Effector CD4-positive, alpha-beta T cell (primary cell): Measurements from ENCODE around the gene PML.

Experiments used
- DNase-seq: peaks from one replicate; pipeline ENCODE4 v3.0.0-alpha.2; 2020

The PML gene

DNA sequence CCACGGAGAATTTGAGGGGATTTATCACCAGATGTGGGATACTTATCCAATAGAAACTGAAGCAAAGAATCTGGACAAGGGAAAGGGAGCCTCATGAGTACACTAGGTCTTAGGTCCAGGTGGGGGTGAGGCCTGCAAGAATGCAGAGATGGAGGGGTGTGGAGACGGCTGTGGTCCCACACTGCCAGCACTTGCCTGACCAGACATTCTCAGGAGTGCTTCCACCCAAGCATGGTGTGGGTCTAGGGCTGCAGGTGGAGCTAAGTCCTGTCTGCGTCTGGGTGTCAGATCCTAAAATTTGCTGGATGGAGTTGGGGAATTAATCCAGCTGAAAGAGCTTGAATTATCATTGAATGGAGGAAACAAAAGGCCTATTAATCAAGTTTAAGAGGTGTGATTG lies 14.4 kb downstream of the PML start:
- no peak for DNase-seq

DNA sequence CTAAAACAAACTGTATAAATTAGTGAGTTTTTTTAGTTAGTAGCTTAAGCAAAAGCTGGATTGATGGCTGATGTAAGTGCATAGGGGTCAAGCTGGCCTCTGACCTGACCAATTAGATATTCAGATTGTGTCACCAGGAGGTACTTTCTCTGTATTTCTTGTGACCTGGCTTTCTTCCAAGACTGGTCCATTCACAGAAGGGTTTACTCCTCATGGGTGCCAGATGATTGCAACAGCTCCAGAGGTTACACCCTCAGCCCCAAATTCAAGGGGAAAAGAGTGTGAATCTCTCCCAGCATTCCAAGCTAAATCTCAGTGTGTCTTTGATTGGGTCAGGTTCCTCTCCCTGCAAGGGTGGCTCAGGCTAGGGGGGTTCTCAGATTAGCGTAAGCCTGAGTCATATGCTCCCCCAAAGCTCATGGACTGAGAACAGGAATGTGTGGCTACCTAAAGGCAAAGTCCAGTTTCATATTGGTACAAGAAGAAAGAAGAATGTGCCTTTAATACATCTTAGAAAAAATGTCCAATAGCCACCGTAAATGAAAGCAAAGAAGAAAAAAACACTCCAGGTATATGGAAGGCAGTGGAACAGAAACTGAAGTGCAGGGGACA lies 16.5 kb downstream of the PML start:
- no peak for DNase-seq

DNA sequence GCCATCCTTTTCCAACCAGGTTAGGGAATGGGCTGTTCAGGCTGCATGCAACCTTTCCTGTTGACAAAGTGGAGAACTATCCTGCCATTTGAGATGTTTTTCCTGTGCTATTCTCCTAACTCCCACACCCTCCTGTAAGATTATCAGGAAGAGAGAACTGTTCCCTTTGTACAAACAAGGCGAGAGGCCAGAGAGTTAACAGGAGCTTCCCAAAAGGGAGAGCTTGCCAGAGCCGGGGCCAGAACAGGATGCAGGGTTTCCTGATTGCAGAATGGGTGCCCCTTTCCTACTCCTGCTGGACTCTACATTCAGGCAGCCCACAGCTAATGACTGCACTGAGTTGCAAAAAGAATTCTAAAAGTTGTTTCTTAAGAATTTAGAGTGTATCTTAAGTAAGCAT lies 17.1 kb downstream of the PML start:
- DNase-seq: no peak

DNA sequence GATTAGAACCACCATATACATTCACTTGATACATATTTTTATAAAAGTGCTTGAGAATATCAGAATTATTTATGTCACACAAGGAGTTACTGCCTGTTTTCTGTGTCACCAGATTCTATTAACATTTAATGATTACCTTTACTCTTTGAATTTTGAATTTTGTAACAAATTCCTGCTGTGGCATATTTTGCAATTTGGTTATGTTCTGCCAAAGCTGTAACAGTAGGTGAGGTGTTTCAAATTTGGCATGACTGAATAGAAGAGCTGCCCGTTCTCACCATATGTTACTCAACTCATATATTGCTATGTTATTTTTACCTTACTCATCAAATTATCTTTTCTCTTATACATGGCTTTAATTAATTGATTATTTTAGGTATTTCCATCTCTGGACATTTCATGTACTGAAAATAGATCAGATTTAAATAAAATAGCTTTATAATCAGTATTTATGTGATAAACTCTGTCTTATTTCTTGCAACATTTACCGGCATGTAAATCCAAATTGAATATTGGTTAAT lies 18.9 kb downstream of the PML start:
- DNase-seq: no peak

DNA sequence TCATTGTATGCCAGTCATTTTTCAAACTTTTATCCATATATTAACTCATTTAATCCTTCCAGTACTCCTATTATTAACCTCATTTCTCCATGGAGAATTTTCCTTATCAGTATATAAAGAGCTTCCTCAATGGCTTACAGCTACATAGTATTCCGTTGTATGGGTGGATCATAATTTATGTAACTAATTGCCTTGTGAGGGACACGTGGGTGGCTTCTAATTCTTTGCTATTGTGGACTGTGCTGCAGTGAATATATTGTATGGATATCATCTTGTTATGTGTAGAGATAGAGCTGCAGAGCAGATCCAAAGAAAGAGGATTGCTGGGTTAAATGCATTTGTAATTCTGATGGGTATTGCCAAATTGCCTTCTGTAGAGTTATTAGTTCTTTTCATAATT lies 25.2 kb downstream of the PML start:
- DNase-seq: no peak

DNA sequence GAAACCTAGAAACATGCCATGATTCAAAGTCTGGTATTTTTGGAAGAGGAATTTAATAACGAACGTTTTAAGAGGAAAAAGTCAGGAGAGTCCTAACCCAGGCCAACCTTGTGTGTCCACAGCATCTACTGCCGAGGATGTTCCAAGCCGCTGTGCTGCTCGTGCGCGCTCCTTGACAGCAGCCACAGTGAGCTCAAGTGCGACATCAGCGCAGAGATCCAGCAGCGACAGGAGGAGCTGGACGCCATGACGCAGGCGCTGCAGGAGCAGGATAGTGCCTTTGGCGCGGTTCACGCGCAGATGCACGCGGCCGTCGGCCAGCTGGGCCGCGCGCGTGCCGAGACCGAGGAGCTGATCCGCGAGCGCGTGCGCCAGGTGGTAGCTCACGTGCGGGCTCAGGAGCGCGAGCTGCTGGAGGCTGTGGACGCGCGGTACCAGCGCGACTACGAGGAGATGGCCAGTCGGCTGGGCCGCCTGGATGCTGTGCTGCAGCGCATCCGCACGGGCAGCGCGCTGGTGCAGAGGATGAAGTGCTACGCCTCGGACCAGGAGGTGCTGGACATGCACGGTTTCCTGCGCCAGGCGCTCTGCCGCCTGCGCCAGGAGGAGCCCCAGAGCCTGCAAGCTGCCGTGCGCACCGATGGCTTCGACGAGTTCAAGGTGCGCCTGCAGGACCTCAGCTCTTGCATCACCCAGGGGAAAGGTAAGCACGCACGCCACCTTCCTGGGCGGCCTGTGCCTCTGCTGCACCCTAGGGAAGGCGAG lies 28.4 kb downstream of the PML start:
- DNase-seq: no peak

DNA sequence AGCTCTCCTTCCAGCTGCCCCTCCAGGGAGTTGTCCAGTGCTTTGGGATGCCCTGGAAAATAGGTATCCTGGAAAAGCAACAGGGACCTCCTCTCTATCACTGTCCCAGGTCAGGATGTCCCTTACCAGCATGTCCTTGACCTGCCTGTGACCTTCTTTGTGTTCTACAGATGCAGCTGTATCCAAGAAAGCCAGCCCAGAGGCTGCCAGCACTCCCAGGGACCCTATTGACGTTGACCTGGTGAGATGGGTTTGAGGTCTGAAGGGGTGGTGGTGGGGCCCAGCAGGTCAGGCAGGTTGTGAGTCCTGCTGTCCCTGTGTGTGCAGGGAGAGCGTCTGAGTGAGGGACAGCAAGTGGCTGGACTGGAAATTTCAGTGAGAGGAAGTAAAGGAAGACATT lies 30.2 kb downstream of the PML start:
- DNase-seq: no peak

DNA sequence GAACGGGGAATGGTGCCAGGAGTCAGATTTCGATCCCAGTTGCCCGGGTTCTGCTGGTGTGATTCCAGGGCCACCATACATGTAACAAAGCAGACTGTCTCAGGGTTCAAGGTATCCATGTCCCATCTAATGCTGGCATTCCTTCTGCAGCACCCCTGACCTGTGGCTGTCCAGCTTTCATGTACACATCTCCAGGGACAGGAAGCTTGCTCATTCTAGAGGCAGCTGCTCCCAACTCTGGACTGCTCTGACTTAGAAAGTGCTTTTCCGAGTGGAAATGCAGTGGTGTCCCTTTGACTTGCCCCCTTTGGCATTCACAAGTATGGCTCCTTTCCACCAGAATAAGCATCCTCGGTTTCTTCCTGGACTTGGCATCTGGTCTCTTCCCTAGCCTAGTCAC lies 30.9 kb downstream of the PML start:
- DNase-seq: no peak

DNA sequence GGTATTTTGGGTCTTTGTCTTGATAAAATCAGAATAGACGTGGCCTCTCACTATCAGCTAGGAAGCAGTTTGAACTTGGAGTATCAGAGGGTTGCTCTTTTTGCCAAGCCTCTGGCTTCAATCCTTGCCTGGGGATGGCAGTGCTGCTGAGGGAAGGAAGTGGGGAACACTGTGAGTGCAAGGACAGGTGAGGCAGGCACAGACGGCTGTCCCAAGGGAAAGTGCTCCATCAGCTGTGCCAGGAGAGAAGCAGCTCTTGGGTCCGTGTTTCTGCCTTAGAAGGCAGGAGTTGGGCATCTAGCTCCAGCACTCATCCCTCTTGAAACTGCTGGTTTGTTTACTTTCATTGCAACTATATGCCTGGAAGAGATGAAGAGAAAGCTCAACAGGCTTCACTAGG lies 33.2 kb downstream of the PML start:
- no peak for DNase-seq

DNA sequence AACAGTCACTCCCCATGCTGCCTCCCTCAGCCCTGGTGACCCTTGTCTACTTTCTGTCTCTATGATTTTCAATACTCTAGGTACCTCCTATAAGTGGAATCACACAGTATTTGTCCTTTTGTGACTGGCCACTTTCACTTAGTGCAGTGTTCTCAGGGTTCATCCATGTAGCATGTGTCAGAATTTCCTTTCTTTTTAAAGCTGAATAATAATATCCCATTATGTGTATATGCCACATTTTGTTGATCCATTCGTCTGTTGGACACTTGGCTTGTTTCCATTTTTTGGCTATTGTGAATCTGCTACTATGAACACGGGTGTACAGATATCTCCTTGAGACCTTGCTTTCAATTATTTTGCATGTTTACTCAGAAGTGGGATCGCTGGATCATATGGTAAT lies 34.1 kb downstream of the PML start:
- no peak for DNase-seq

DNA sequence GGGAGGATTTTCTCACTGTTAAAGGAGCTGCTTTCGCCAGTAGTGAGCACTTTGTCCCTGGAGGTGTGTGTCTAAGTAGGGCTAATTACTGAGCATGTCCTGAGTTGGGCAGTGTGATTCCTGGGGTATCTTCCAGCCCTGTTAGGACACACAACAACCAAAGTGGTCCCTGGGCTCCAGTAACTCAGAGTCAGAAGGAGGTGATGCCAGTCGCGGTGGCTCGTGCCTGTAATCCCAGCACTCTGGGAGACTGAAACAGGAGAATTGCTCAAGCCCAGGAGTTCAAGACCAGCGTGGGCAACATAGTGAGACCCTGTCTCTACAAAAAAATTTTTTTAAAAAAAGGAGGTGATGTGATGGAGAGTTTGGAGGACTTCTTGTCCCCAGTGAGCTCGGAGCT lies 37.5 kb downstream of the PML start:
- no peak for DNase-seq

DNA sequence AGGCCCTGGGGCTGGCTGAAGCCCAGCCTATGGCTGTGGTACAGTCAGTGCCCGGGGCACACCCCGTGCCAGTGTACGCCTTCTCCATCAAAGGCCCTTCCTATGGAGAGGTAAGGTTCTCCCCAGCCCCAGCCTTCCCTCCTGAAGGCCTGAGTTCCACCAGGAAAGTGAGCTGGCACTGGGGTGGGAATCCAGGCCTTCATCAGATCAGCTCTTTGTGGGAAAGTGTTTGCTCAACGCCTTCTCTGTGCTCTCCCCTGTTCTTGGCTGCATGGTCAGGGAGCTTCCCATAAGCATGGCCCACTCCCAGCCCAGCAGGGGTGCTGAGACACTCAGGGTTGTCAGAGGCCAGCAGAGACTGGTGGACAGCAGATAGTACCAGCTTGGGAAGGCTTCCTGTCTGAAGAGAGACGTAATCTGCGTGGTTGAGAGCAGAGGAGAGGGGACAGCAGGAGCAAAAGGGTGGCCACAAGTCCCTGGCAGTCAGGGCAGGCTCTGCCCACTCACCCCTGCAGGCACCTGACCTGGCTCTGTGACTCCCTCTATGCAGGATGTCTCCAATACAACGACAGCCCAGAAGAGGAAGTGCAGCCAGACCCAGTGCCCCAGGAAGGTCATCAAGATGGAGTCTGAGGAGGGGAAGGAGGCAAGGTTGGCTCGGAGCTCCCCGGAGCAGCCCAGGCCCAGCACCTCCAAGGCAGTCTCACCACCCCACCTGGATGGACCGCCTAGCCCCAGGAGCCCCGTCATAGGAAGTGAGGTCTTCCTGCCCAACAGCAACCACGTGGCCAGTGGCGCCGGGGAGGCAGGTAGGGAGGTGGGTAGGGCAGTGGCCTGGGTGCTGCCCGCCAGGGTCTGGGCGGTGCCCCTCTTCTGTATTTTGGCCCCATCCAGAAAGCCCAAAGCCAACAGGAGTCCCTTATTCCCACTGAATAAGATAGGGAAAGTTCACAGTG lies 38.4 kb downstream of the PML start:
- no peak for DNase-seq

DNA sequence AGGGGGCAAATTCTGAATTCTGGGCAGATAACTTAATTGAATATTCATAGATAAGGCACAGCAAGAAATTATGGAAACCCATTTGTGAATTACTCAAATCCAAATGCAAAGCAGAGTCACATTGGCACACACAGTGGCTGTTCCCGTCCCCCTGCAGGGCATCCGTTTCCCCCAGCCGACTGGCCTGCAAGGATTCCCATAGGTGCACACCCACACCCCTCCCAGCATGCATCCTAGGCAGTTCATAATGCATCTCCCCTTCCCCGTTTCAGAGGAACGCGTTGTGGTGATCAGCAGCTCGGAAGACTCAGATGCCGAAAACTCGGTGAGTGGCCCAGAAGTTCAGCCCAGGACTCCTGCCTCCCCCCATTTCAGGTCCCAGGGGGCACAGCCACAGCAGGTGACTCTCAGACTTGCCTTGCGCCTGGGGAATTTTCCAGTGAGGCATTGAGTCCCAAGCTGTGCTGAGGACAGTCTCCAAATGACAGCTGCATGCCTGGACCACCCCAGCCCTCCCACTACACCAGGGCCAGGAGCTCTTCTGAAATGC lies 39.8 kb downstream of the PML start:
- DNase-seq: no peak

DNA sequence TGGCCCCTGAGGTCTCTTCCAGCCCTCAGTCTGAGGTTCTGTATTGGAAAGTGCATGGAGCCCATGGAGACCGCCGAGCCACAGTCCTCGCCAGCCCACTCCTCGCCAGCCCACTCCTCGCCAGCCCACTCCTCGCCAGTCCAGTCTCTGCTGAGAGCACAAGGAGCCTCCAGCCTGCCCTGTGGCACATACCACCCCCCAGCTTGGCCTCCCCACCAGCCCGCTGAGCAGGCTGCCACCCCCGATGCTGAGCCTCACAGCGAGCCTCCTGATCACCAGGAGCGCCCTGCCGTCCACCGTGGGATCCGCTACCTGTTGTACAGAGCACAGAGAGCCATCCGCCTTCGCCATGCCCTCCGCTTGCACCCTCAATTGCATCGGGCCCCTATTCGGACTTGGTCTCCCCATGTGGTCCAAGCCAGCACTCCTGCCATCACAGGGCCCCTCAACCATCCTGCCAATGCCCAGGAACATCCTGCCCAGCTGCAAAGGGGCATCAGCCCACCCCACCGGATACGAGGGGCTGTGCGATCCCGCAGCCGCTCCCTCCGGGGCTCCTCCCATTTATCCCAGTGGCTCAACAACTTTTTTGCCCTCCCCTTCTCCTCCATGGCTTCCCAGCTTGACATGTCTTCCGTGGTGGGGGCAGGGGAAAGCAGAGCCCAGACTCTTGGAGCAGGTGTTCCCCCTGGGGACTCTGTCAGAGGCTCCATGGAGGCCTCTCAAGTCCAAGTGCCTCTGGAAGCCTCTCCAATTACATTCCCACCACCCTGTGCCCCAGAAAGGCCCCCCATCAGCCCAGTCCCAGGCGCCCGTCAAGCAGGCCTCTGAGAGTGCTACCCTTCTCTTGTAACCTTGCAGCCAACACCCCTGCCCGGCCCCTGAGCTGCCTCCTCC lies 40.9 kb downstream of the PML start:
- DNase-seq: no peak

DNA sequence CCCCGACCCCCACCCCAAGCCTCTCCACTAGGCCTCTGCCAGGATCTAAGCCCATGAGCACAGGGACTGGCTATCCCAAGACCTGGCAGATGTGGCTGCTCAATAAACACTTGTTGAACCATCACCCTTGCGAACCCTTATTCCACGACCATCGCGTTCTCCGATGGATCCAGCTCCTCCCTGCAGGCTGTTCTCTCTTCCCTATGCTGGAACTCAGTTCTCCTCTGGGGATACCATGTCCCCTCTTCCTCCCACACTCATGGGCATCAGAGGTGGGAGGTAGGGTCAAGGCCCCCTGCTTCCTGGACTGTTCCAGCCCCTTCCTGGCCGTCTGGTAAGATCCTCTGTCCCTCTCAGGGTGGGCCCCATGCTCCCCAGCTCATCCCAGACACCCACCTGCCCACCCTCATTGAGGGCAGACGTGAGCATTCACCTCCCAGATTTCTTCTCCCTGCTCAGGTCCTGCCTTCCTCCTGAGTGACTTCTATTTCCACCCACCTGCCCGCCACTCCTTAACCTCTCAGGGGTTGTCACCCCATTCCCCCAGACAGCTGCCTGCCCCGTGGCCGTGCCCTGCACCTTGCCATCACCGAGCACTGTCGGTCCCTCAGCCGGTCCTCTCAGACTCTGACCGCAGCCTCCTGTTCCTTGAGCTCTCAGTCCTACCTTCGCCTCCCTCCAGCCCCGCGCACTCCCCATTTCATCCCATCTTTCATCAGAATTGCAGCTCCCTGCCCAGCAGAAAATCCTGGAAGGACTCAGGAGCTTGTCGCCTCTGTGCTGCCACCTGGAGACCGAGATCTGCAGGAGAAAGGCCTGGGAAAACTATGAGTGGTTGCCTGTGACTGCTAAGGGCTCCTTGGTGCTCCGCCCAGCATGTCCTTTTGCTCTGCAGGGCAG lies 42.0 kb downstream of the PML start:
- no peak for DNase-seq

DNA sequence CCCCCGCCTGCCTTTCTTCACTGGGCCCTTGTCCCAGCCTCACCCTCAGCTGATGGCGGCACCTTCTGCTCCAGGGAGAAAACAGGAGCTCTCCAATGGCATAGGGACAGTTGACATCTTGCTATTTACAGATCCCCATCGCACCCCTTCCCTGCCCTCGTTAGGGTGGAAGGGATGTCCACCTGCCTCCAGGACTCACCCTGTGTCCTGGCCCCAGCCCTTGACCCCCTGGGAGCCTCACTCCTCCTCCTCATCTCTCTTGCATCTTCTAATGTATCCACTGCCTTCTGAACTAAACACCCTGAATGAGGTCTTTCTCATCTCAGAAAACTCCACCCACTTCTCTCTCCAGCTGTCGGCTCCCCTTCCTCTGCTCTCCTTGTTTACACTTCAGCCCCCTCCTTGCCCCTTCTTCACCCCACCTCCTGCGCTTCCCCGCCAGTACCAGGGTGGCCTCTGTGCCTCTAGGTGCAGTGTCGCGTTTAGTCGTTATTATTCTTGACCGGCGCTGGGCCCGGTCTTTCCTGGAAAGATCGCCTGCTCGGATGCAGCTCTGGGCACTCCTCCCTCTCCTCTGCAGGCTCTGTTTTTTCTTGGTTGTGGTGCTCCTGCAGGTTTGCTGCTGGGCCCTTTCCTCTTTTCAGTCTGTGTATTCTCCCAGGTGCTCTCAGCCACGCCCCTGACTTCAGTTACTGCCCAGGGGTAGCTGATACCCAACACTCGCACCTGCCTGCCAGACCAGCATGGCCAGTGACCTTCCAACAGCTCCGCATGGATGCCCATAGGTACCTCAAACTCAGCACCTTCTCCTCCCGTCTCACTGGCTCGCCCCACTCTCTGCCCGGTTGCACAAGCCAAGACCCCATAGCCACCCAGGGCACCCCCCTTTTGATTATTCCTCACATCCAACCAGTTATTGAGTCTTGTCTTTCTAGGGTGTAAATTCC lies 42.9 kb downstream of the PML start:
- no peak for DNase-seq

DNA sequence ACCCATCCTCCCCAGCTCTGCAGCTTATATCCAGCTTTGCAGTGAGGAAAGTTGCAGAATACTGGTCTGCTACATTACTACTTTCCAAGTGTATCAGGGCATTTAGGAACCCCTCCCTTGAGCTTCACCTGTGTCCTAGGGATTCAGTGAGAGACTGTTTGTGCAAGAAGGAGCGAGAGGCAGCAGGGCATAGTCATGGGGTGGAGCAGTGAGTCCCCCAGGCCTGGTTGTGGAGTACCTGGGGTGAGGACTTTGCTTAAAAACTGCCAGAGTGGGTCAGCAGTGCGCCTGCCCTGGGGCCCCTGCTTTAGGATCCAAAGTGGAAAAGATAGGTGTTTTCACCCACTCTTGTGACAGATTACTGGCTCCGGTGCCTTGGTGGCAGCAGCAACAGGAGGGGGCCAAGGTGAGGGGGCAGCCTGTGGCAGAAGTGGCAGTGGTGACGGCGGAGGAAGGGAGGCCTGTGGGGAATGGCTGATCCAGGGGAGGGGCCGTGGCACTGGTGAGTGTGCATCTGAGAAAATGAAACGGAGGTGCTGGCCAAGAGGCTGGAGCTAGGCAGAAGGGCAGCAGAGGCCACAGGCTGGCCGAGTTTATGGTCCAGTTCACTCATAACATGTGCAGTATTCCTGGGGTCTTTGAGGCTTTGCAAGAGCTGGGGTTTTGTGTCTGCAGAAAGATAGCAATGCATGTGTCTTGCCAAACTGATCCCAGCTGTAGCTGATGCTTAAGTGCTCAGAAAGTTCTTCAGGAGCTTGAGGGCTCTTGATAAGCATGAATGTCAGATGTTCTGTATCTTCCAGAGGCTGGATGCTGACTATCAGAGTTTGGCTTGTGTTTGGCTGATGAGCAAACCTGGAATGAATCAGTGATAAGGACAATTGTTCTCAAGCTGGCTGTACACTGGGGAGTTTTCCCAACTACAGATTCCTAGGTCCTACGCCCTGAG lies 44.5 kb downstream of the PML start:
- no peak for DNase-seq

DNA sequence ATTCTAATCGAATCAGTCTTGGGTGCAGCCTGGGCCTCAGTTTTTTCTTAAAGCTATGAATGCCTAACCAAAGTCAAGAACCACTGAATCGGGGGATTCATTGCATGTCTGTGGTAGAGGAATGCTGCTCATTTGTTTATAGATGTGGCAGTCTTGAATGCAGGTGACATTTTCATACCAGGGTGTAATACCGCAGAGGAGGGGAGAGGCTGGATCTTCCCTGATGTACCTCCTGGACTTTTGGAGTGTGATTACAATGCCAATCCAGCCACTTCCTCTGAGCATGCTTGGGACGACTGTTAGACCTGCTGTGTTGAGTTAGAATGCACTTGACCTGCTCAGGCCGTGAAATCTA lies 45.1 kb downstream of the PML start:
- DNase-seq: no peak
